CD4-positive, alpha-beta memory T cell (primary cell): ENCODE results near the gene CSNK2A1. TPM values are rescaled to one million over a fixed set of nuclear protein-coding genes. Genes with fewer than 3 reads are reported as not detected.

ENCODE experiments used
- CTCF ChIA-PET: fragments of 350-600 bp; sonication (Branson Sonifier 250); formaldehyde crosslinking; loops from one replicate; lab custom pipeline; 2021; ENCODE audit warnings: inconsistent platforms; ENCODE audit not compliant: partially characterized antibody; lab: Charles Lee
- POLR2A ChIA-PET: fragments of 350-600 bp; sonication (Branson Sonifier 250); formaldehyde crosslinking; loops from one replicate; lab custom pipeline; 2021; ENCODE audit not compliant: partially characterized antibody; lab: Charles Lee
- DNase-seq, 5 donors: peaks; one replicate each; pipeline versions ENCODE4 v3.0.0 to v3.0.0-alpha.2; 2020 to 2022; ENCODE audit warnings: mixed read lengths in 1 of 5
- H3K27ac ChIP-seq: one replicate; pipeline ENCODE4 v1.7.0; 2013; ENCODE audit warnings: low read depth, low read length
- H3K27me3 ChIP-seq: 2 replicates; pipeline ENCODE4 v1.7.0; 2013; ENCODE audit warnings: mild to moderate bottlenecking, low read length, moderate library complexity; ENCODE audit not compliant: insufficient read depth
- H3K36me3 ChIP-seq: 2 replicates; pipeline ENCODE4 v1.7.0; 2013; ENCODE audit warnings: mild to moderate bottlenecking, low read length, moderate library complexity; ENCODE audit not compliant: insufficient read depth
- H3K4me1 ChIP-seq: 2 replicates; pipeline ENCODE4 v1.7.0; 2013; ENCODE audit warnings: mild to moderate bottlenecking, low read length, moderate library complexity; ENCODE audit not compliant: insufficient read depth
- H3K4me3 ChIP-seq, 2 donors: one replicate each; pipeline ENCODE4 v1.7.0; 2013; ENCODE audit warnings: low read length in 2 of 2, mild to moderate bottlenecking in 1 of 2
- H3K9me3 ChIP-seq, 2 donors: one replicate each; pipeline ENCODE4 v1.7.0; 2013; ENCODE audit warnings: low read length in 2 of 2, control low read depth in 1 of 2; ENCODE audit not compliant: control insufficient read depth in 1 of 2
- H3K27ac Mint-ChIP-seq, 7 donors: one replicate each; pipeline ENCODE4 v1.8.0; 2020 to 2021; ENCODE audit warnings: mixed read lengths in 7 of 7, mild to moderate bottlenecking in 6 of 7, inconsistent platforms in 3 of 7, moderate library complexity in 3 of 7
- H3K27me3 Mint-ChIP-seq, 2 donors: one replicate each; pipeline ENCODE4 v1.8.0; 2020 to 2021; ENCODE audit warnings: mixed read lengths in 2 of 2
- H3K36me3 Mint-ChIP-seq, 2 donors: one replicate each; pipeline ENCODE4 v1.8.0; 2020 to 2021; ENCODE audit warnings: mixed read lengths in 2 of 2, inconsistent platforms in 1 of 2, mild to moderate bottlenecking in 1 of 2
- H3K4me1 Mint-ChIP-seq, 4 donors: one replicate each; pipeline ENCODE4 v1.8.0; 2020 to 2021; ENCODE audit warnings: mixed read lengths in 4 of 4, mild to moderate bottlenecking in 1 of 4
- H3K4me3 Mint-ChIP-seq, 8 donors: one replicate each; pipeline ENCODE4 v1.8.0; 2020 to 2021; ENCODE audit warnings: mixed read lengths in 8 of 8, mild to moderate bottlenecking in 7 of 8, moderate library complexity in 6 of 8, inconsistent platforms in 3 of 8
- H3K9me3 Mint-ChIP-seq, 8 donors: one replicate each; pipeline ENCODE4 v1.8.0; 2020 to 2021; ENCODE audit warnings: mixed read lengths in 8 of 8, mild to moderate bottlenecking in 5 of 8, inconsistent platforms in 3 of 8, moderate library complexity in 1 of 8
- intact Hi-C: fragments of 100-400 bp; cut with micrococcal nuclease; formaldehyde crosslinking; loops from one replicate; pipeline ENCODE4 v1.15.1; 2023
- polyA plus RNA-seq, 2 donors: library from polyadenylated mRNA; unstranded; fragments of 300-500 nt; fragmentation: Illumina TruSeq; gene quantifications; one replicate each; pipeline ENCODE4 v1.2.3, GENCODE V29; 2021
- total RNA-seq, 2 experiments: library from RNA; stranded (reverse); gene quantifications; one replicate each; pipeline ENCODE4 v1.2.3, GENCODE V29; 2021

Gene CSNK2A1
- total and polyA plus RNA-seq, 4 experiments from 2014 or later: 45.2 to 87.8 (median 64.9) TPM

DNA sequence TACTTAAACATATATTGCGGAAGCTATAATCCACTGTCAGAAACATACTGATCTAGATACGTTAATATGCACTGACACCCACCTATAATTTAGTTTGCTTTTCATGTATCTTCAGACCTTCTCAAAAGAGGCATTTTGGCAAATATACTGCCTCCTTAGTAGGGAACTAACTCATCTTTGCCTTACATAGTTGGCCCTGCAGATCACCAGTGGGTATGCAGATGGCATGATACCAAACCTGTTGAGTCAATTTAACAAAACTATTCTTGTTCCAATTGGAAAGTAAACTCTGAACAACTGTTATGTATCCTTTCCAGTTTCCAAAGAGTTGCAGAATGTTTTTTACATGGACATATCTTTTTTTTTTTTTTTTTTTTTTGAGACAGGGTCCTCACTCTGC, 45.6 kb downstream of the CSNK2A1 start:
- intact Hi-C loops: no loop called here
- H3K27me3 Mint-ChIP-seq: no peaks in the 10 kb centered on the region
- POLR2A ChIA-PET: no interaction called here
- Histone ChIP-seq H3K27ac (no peak overlapping the region), H3K27me3 (no peaks in the 10 kb centered on the region), H3K4me1 (no peaks in the 10 kb centered on the region), H3K4me3 (no peak overlapping the region), H3K9me3 (no peaks in the 10 kb centered on the region), H3K36me3 (peaks cover 59% of the 10 kb centered on the region)
- DNase-seq: no peak
- H3K36me3 Mint-ChIP-seq: peaks cover 54 to 70% of the 10 kb centered on the region in 2 donors
- H3K9me3 Mint-ChIP-seq: no peaks in the 10 kb centered on the region
- H3K4me1 Mint-ChIP-seq: no peaks in the 10 kb centered on the region
- no peak overlapping the region for H3K27ac Mint-ChIP-seq
- H3K4me3 Mint-ChIP-seq: no peak overlapping the region
- CTCF ChIA-PET: no interaction called here

DNA sequence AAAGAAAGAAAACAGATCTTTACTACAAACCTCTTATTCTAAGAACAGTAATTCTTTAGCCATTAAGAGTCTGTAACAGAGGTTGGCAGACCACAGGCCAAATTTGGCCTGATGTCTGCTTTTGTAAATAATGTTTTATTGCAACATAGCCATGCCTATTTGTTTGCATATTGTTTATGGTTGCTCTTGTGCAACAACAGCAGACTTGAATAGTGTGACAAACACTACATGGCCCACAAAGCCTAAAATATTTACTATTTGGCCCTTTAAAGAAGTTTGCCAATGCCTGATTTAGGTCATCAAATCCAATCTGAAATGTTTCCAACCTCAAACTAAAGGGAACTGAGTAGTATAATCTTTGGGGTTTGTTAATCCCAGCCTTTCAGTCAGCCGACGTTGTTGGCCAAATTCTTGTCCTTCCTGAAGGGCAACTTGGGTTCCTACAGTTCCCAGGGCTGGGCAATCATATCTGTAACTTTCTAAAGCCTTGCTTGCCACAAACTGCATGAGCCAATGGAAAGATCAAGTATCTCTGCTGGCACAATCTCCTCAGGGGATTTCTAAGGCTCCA, 47.4 kb downstream of the CSNK2A1 start:
- POLR2A ChIA-PET: no interaction called here
- Histone ChIP-seq H3K4me3 (no peak overlapping the region), H3K4me1 (no peaks in the 10 kb centered on the region), H3K27ac (no peak overlapping the region), H3K27me3 (no peaks in the 10 kb centered on the region), H3K36me3 (peaks cover 54% of the 10 kb centered on the region), H3K9me3 (no peaks in the 10 kb centered on the region)
- DNase-seq: no peak
- Mint-ChIP-seq H3K9me3 (no peaks in the 10 kb centered on the region), H3K4me1 (no peaks in the 10 kb centered on the region), H3K27me3 (no peaks in the 10 kb centered on the region), H3K36me3 (peaks cover 53 to 74% of the 10 kb centered on the region in 2 donors), H3K27ac (peak overlapping the region in 1 of 7 donors; percentile 57), H3K4me3 (no peak overlapping the region)
- CTCF ChIA-PET: no interaction called here
- intact Hi-C loops: no loop called here

DNA sequence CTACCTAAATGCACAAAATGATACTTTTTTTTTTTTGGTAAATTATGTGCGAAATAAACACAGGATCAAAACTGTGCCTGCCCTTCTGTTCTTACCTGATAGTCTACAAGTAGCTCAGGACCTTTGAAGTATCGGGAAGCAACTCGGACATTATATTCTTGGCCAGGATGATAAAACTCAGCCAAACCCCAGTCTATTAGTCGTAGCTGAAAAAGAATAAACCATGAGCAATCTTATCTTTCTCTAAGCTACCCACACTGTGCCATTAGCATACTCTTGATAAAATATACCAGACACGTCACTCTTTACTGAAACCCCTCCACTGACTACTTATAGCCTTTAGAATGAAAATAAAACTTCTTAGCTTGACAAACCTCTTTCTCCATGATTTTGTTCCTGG, 51.4 kb downstream of the CSNK2A1 start:
- Histone ChIP-seq H3K36me3 (peaks cover 59% of the 10 kb centered on the region), H3K27me3 (no peaks in the 10 kb centered on the region), H3K9me3 (no peaks in the 10 kb centered on the region), H3K4me3 (no peak overlapping the region), H3K4me1 (no peaks in the 10 kb centered on the region), H3K27ac (no peak overlapping the region)
- no peak overlapping the region for H3K27ac Mint-ChIP-seq
- H3K36me3 Mint-ChIP-seq: peaks cover 55 to 75% of the 10 kb centered on the region in 2 donors
- ChIA-PET POLR2A (interaction anchor here (1.1 kb wide), 1 partner anchor 11 kb away, joined by 3 read pairs; no protein-coding TSS in a partner anchor), CTCF (interaction anchor here (1.0 to 1.6 kb wide), 2 partner anchors 13 to 137 kb away, joined by 3 to 5 read pairs; no protein-coding TSS in a partner anchor)
- H3K4me3 Mint-ChIP-seq: no peak overlapping the region
- H3K4me1 Mint-ChIP-seq: no peaks in the 10 kb centered on the region
- intact Hi-C loops: no loop called here
- DNase-seq: no peak
- no peaks in the 10 kb centered on the region for H3K9me3 Mint-ChIP-seq
- no peaks in the 10 kb centered on the region for H3K27me3 Mint-ChIP-seq

DNA sequence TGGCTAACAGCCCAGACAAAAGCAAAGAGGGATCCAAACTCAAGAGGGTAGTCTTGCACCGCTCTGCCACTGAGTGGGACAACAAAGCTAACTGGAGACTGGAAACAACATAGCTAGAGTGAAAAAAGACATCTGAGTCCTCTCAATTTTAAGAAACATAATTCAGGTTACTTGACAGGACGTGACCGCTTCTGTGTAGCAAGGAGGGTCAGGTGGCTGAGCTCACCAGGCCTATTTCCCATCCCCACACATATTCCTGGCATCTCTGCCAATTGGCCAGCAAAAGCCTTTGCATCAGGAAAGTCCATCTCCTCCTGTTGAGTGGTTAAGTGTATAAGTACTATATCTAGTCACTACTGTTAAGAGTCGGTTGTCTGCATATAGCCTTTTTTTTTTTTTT, 55.9 kb downstream of the CSNK2A1 start:
- Histone ChIP-seq H3K27me3 (no peaks in the 10 kb centered on the region), H3K4me1 (no peaks in the 10 kb centered on the region), H3K9me3 (no peaks in the 10 kb centered on the region), H3K4me3 (no peak overlapping the region), H3K27ac (no peak overlapping the region), H3K36me3 (peaks cover 62% of the 10 kb centered on the region)
- DNase-seq: no peak
- no peaks in the 10 kb centered on the region for H3K27me3 Mint-ChIP-seq
- H3K36me3 Mint-ChIP-seq: peaks cover 60 to 83% of the 10 kb centered on the region in 2 donors
- POLR2A ChIA-PET: no interaction called here
- no peak overlapping the region for H3K27ac Mint-ChIP-seq
- intact Hi-C loops: no loop called here
- H3K4me3 Mint-ChIP-seq: no peak overlapping the region
- no peaks in the 10 kb centered on the region for H3K4me1 Mint-ChIP-seq
- CTCF ChIA-PET: interaction anchor here (0.6 to 2.2 kb wide), 2 partner anchors 107 to 133 kb away, joined by 4 to 9 read pairs; partner anchors contain the start of gene TRIB3
- no peaks in the 10 kb centered on the region for H3K9me3 Mint-ChIP-seq

DNA sequence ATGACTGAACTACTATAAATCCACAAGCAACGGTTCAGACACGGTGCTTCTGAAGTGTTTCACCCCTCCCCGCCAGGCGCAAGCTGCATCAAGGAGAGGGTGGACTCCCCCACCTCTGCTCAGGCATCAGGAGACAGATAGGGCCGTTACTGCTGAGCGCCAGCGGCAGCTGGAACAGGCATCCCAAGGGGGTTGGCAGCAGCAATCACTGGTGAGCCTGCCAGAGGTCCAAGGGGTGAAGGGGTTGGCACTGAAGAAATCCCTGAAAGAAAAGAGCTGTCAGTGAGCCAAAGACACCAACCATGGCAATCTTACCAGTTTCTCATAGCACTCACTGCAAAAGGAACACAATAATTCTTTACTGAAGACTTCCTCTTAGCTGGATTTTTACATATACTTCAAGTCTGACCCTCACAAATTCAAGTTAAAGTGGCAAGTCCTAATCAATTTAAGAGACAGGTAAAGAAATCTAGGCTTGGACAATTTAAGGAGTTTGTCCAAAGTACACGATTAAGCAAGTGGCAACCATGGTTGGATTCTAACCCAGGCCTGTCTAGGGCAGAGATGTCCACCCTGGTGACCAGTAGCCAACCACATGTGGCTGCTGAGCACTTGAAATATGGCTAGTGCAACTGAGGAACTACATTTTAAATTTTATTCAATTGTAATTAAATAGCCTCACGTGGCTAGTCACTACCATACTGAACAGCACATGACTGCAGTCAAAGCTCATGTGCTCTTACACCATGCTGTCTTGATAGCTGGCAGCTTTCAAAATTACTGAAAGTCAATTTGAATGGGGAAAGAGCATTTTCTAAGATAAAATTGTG, 59.6 kb downstream of the CSNK2A1 start:
- Histone ChIP-seq H3K9me3 (no peaks in the 10 kb centered on the region), H3K36me3 (peaks cover 54% of the 10 kb centered on the region), H3K27ac (no peak overlapping the region), H3K4me3 (no peak overlapping the region), H3K4me1 (peaks cover 21% of the 10 kb centered on the region), H3K27me3 (no peaks in the 10 kb centered on the region)
- DNase-seq: no peak
- Mint-ChIP-seq H3K27ac (no peak overlapping the region), H3K9me3 (no peaks in the 10 kb centered on the region), H3K4me1 (peaks cover 12 to 24% (median 16%) of the 10 kb centered on the region in 4 donors), H3K36me3 (peaks cover 50 to 73% of the 10 kb centered on the region in 2 donors), H3K4me3 (no peak overlapping the region), H3K27me3 (no peaks in the 10 kb centered on the region)
- ChIA-PET POLR2A (interaction anchor here (1.0 kb wide), 1 partner anchor 130 kb away, joined by 3 read pairs; no protein-coding TSS in a partner anchor), CTCF (interaction anchor here (1.2 to 9.9 kb wide), 2 partner anchors 130 to 161 kb away, joined by 3 to 132 read pairs; no protein-coding TSS in a partner anchor)
- intact Hi-C loops: no loop called here

DNA sequence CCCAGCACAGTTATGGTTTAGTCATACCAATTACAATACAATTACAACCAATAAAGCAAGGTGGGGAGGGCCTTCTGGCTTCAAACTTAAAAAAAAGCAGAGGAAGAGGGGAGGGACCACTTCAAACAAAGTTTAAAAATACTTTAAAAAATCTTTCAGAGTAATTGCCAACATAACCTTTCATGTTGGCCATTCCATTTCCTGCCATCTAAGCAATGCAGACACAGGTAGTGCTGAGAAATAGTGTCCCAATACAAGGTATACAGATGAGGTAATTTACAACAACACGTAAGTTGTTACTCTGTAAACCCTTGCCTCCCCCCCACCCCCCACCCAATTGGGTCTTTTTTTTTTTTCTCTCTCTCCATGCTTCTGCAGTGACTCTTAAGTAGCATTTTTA, 62.4 kb downstream of the CSNK2A1 start:
- Mint-ChIP-seq H3K9me3 (no peaks in the 10 kb centered on the region), H3K27me3 (no peaks in the 10 kb centered on the region), H3K36me3 (peaks cover 35 to 51% of the 10 kb centered on the region in 2 donors), H3K27ac (peak overlapping the region in 6 of 7 donors; percentile 13 to 81 (median 58)), H3K4me1 (peaks cover 16 to 28% (median 20%) of the 10 kb centered on the region in 4 donors), H3K4me3 (no peak overlapping the region)
- intact Hi-C loops: no loop called here
- H3K27ac ChIP-seq: no peak overlapping the region
- H3K9me3 ChIP-seq: no peaks in the 10 kb centered on the region
- ChIA-PET POLR2A (no interaction called here), CTCF (interaction anchor here (9.9 kb wide), 1 partner anchor 128 kb away, joined by 132 read pairs; no protein-coding TSS in a partner anchor)
- peak; percentile 22 to 49 (median 24) for DNase-seq
- no peak overlapping the region for H3K4me3 ChIP-seq
- H3K4me1 ChIP-seq: peaks cover 21% of the 10 kb centered on the region
- peaks cover 25% of the 10 kb centered on the region for H3K36me3 ChIP-seq
- H3K27me3 ChIP-seq: no peaks in the 10 kb centered on the region

DNA sequence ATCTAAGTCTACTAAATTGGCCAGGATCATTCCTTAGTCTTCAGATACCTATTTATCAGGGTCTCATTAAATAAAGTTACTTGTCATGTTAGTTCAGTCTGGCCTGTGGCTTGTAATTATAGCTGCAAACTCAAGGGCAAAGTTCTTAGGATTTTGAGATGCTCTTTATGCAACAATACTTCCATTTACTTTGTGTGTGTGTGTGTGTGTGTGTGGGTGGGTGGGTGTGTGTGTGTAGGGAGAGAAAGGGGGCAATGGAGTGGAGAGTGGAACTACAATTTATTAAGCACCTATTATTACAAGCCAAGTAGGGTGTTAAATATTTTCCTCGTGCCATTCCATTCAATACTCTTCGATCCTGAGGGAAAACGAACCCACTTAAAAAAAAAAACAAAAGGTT, 63.5 kb downstream of the CSNK2A1 start:
- H3K4me1 Mint-ChIP-seq: peaks cover 16 to 28% (median 20%) of the 10 kb centered on the region in 4 donors
- H3K27me3 ChIP-seq: no peaks in the 10 kb centered on the region
- H3K9me3 Mint-ChIP-seq: no peaks in the 10 kb centered on the region
- no peak overlapping the region for H3K4me3 Mint-ChIP-seq
- H3K36me3 Mint-ChIP-seq: peaks cover 29 to 44% of the 10 kb centered on the region in 2 donors
- H3K27me3 Mint-ChIP-seq: no peaks in the 10 kb centered on the region
- no peak overlapping the region for H3K27ac ChIP-seq
- peaks cover 16% of the 10 kb centered on the region for H3K36me3 ChIP-seq
- intact Hi-C loops: no loop called here
- H3K9me3 ChIP-seq: no peaks in the 10 kb centered on the region
- no peak overlapping the region for H3K4me3 ChIP-seq
- peak overlapping the region in 2 of 7 donors; percentile 14 to 75 for H3K27ac Mint-ChIP-seq
- POLR2A ChIA-PET: no interaction called here
- no peak for DNase-seq
- H3K4me1 ChIP-seq: peaks cover 21% of the 10 kb centered on the region
- CTCF ChIA-PET: interaction anchor here (1.0 to 9.9 kb wide), 7 partner anchors 20 to 126 kb away, joined by 3 to 132 read pairs (median 5); no protein-coding TSS in a partner anchor
